Stimulated activated CD8-positive, alpha-beta memory T cell treated with anti-CD3 and anti-CD28 coated beads, Interleukin-2, amount 100 ng/mL, for 1 hour (primary cell): ENCODE data around the gene ABO.
"Not testable (repeated sequence)": the region's sequence is repeated elsewhere in the genome, so short reads cannot be mapped to it uniquely, and the experiment has no call there.

ENCODE experiments used
- DNase-seq, 2 donors: peaks; one replicate each; pipeline ENCODE4 v3.0.0-alpha.2; 2020; ENCODE audit warnings: low read depth in 2 of 2

Gene ABO

DNA sequence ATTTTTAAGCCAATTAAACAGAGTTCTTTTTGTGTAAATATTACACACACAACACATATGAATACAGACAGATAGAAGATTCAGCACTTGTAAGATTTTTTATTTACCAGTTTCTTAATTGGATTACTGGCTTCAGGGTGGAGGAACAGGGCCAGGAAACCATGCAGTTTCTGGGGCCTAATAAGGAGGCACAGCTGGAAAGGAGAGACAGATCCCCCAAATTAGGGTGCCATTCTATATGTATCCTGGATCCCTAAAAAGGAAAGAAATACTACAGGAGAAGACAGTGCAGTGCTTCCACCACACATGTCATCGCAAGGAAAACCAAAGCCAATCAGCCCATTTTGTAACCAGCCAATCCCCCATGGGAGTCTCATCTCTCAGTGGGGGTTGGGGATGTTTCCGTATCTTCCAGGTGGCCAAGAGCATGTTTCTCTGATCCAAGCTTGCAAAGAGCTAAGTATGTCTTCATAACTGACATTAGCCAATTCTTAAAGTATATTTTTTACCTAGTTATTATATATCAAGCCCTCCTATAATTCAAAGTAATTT is 15.8 kb upstream of the ABO start:
- no peak for DNase-seq

GRCh38 chr9:133286523-133286922 is 11.5 kb upstream of the ABO start:
- no peak for DNase-seq

GRCh38 chr9:133285252-133285775 is 10.3 kb upstream of the ABO start:
- no peak for DNase-seq

DNA sequence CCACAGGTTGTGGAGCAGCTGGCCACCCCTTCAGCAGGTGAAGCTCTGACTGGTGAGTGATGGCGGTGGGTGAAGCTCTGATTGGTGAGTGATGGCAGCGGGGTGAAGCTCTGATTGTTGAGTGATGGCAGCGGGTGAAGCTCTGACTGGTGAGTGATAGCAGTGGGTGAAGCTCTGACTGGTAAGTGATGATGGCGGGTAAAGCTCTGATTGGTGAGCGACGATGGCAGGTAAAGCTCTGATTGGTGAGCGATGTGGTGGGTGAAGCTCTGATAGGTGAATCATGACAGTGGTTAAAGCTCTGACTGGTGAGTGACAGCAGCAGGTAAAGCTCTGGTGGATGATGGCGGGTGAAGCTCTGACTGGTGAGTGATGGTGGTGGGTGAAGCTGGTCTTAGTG is 9.4 kb upstream of the ABO start:
- no peak for DNase-seq

DNA sequence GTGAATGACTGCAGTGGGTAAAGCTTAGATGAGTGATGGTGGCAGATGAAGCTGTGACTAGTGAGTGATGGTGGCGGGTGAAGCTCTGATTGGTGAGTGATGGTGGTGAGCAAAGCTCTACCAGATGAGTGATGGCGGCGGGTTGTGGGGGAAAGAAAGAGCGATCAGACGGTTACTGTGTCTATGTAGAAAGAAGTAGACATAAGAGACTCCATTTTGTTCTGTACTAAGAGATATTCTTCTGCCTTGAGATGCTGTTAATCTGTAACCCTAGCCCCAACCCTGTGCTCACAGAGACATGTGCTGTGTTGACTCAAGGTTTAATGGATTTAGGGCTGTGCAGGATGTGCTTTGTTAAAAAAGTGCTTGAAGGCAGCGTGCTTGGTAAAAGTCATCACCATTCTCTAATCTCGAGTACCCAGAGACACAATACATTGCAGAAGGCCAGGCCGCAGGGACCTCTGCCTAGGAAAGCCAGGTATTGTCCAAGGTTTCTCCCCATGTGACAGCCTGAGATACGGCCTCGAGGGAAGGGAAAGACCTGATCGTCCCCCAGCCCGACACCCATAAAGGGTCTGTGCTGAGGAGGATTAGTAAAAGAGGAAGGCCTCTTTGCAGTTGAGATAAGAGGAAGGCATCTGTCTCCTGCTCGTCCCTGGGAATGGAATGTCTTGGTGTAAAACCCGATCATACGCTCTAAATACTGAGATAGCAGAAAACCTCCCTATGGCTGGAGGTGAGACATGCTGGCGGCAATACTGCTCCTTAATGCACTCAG is 8.4 kb upstream of the ABO start:
- not testable (repeated sequence) for DNase-seq

DNA sequence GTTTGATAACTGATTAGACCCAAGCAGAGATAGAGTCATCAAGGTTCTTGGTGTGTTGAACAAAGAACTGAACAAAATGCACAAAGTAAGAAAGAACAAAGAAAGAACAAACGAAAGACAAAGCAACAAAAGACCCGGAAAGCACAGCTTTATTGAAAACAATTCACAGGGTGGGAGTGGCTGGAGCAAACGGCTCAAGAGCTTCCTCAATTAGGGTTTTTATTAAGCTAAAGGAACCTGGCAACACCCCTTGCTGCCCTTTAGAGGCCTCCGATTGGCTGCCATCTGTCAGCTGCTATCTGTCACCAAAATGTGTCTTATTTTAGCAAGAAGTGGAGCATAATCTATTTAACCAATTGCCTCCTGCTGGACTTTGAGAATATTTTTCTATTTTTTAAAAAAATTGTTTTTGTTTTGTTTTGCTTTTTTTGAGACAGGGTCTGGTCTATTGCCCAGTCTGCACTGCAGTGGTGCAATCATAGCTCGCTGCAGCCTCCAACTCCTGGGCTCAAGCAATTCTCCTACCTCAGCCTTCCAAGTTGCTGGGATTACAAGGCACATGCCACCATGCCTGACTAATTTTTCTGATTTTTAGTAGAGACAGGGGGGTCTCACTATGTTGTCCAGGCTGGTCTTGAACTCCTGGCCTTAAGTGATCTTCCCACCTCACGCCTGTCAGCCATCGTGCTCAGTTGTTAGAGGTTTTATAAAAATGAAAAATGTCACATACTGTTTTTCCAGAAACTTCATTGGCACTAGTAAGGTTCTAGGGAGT is 7.7 kb upstream of the ABO start:
- DNase-seq: no peak

- no peak for DNase-seq
Observed at GRCh38 chr9:133280392-133280791, 5.4 kb upstream of the ABO start.

GRCh38 chr9:133278161-133279114 is 3.4 kb upstream of the ABO start:
- DNase-seq: no peak

DNA sequence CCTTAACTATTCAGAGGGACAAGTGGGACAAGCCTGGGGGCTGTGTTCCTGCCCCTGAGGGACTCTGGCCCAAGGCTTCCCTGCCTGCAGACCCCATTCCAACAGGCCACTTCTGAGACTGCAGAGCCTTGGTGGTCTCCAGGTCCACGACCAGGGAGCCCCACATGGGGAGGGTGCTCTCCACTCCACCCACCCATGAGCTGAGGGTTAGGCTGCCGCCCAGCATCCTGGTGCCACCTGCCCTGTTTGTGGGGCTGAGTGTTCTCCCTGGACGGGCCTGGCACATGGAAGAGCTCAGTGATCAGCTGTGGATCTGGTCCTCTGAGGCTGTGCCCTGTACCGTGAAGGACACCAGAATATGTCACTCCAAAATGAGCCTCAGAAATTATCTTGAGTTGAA is 2.5 kb upstream of the ABO start:
- DNase-seq: no peak

DNA sequence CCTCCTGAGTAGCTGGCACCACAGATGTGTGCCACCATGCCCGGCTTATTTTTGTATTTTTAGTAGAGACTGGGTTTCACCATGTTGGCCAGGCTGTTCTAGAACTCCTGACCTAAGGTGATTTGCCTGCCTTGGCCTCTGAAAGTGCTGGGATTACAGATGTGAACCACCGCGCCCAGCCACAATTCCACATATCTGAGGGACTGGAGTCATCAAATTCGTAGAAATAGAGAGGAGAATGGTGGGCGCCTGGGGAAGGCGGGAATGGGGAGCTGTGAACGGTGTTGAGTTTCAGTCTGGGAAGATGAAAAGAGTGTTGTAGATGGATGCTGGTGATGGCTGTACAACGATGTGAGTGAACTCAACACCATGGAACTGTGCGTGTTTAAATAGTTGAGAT is 1.9 kb upstream of the ABO start:
- DNase-seq: no peak

DNA sequence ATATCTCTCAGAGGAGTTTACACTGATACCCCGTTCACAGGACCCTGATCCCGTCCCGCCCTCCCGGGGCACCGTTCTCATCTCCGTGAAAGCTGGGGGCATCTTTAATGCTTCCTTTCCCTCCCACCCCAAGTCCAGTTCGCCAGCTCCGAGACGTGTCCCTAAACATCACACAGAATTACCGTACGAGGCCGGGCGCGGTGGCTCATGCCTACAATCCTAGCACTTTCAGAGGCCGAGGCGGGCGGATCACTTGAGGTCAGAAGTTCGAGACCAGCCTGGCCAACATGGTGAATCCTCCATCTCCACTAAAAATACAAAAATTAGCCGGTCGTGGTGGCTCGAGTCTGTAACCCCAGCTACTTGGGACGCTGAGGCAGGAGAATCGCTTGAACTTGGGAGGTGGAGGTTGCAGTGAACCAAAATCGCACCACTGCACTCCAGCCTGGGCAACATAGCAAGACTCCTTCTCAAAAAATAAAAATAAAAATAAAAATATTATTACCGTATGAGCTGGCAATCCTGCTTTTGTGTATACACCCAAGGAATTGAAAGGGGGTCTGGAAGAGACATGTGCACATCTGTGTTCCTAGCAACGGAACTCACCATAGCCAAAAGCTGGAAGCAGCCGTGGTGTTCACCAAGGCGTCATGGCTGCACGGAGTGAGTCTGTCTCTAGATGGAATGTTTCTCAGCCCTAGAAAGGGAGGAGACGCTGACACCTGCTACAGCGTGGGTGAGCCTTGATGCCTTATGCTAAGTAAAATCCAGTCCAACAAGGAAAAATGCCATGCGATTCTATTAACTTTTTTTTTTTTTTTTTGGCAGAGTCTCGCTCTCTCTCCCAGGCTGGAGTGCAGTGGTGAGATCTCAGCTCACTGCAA is 1.2 kb upstream of the ABO start:
- DNase-seq: no peak

DNA sequence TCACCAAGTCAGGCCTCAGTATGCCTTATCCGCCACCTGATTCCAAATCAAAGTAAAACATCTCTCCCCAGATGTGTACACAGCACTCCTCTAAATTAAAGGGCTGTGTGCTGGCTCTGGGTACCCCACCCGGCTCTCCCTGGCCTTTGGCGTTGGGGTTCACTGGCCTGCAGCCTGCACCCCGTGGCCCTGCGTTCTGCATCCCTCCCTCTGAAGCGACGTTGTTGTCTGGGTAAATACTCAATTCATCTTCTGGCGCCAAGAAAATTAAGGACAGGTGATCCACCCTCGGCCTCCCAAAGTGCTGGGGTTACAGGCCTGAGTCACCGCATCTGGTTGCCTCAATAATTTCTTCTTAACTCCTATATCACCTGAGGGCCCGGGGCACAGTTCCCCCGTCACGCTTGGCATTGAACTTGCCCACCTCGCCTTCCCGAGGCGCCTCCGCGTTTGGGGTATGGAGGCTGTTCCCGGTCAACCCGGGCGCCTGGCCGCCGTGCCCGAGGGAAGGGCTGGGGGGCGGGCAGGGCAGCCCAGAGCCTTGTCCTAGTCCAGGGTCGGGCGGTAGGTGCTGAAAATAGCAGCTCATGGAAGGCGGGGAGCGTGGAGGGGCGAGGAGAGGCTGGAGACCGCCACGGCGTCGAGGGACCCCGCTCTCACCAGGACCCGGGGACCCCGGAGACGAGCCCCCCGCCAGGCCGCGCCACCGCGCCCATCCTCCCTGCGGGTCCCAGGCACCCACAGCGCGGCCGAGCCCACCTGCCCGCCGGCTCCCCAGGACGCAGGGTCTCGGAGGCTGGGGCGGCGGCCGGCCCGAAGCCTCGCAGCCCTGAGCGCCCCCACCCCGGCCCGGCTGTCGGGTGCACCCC is 531 bp downstream of the ABO start:
- no peak for DNase-seq

- no peak for DNase-seq
Observed at GRCh38 chr9:133273819-133274218, 1.2 kb downstream of the ABO start.

DNA sequence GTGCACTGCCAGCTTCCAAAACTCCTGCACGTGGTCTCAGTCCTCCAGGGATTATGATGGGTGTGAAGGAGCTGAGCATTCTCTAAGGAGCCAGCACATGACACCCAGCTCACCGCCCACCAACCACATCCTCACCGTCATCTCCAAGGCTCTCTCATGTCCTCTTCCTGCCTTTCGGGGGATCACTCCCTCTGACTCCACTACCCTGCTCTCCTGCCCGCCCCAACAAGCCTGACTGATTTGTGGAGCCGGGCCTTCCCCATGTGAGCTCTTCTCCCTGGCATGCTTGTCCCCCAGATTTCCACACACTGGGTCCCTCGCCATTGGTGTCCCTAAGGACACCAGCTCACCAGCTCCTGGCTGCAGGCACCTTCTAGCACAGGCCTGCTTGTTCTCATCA is 1.9 kb downstream of the ABO start:
- DNase-seq: no peak

DNA sequence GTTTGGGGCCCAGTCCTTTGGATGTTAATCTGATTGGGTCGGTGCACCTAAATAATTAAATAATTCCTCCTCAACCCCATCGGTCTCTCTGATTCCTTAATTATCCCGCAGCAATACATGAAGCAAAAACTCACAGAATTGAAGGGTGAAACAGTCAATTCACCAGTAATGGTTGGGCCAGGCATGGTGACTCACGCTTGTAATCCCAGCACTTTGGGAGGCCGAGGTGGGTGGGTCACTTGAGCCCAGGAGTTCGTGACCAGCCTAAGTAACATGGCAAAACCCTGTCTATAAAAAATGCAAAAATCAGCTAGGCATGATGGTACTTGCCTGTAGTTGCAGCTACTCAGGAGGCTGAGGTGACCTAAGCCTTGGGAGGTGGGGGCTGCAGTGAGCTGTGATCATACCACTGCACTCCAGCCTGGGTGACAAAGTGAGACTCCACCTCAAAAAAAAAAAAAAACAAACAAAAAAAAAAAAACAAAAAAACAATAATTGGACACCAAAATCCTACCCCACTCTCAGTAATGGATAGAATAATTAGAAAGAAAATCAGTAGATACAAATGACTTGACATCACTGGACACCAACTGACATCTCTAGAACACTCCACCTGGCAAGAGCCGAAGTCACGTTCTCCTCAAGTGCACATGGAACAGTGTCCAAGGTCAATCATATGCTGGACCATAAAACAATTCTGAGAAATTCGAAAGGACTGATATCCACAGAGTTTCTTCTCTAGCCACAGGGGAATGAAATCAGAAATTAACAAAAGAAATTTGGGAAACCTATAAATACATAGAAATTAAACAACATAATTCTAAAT is 5.3 kb downstream of the ABO start:
- no peak for DNase-seq

- not testable (repeated sequence) for DNase-seq
Observed at GRCh38 chr9:133269136-133269535, 5.9 kb downstream of the ABO start.

DNA sequence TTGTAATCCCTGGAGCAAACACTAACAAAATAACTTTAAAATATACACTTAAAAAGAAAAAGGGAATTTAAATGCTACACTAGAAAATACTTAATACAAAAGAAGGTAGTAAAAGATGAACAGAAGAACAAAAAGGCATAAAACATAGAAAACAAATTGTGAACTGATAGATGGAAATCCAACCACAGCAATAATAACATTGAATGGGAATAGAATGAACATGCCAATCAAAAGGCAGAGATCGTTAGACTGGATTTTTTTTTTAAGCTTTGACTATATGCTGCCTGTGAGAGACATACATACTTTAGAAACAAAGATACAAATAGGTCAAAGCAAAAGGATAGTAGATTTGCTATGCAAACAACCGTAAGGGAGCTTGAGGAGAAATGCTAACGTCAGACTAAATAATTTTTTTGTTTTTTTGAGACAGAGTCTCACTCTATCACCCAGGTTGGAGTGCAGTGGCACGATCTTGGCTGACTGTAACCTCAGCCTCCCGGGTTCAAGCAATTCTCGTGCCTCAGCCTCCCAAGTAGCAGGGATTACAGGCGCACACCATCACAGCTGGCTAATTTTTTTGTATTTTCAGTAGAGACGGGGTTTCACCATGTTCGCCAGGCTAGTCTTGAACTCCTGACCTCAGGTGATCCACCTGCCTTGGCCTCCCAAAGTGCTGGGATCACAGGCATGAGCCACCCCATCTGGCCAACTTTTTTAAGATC is 6.5 kb downstream of the ABO start:
- no peak for DNase-seq

GRCh38 chr9:133264235-133264764 is 10.7 kb downstream of the ABO start:
- DNase-seq: no peak
